HL-60 (cell line): ENCODE data around the gene WIF1.

Source experiments
- CTCF ChIP-seq: IDR thresholded peaks from one replicate; pipeline ENCODE4 v1.5.1; 2011; ENCODE audit warnings: low read length, control low read depth, inconsistent platforms; ENCODE audit not compliant: insufficient read depth
- POLR2AphosphoS5 ChIP-seq: IDR thresholded peaks from 2 replicates; pipeline ENCODE4 v1.6.1; 2012; ENCODE audit warnings: low read depth
- REST ChIP-seq: IDR thresholded peaks from 2 replicates; pipeline ENCODE4 v1.6.1; 2012; ENCODE audit warnings: low read depth; ENCODE audit not compliant: insufficient replicate concordance

GRCh38 chr12:65126482-65126881 lies 5.4 kb upstream of the WIF1 start:
- TF ChIP-seq CTCF, result no peak
- no peak for TF ChIP-seq REST
- no peak for TF ChIP-seq POLR2AphosphoS5
